Loucy (cell line): ENCODE results near the gene AKR1C1.
"Not testable (repeated sequence)": the region's sequence is repeated elsewhere in the genome, so short reads cannot be mapped to it uniquely, and the experiment has no call there.

Experiments used
- H2AFZ ChIP-seq: fragments of 200-600 bp; sonication (generic); 2 replicates; pipeline ENCODE4 v1.6.0; 2016; ENCODE audit warnings: antibody characterized with exemption, mild to moderate bottlenecking, low read length, moderate library complexity
- H3F3A ChIP-seq: fragments of 200-600 bp; 2 replicates; pipeline ENCODE4 v1.6.0; 2016; ENCODE audit warnings: antibody characterized with exemption, low read depth, mild to moderate bottlenecking
- H3K27me3 ChIP-seq: fragments of 200-600 bp; sonication (generic); 2 replicates; pipeline ENCODE4 v1.6.1; 2014; ENCODE audit warnings: low read length, mild to moderate bottlenecking; ENCODE audit not compliant: insufficient read depth, poor library complexity, severe bottlenecking
- H3K36me3 ChIP-seq: fragments of 200-600 bp; sonication (generic); 2 replicates; pipeline ENCODE4 v1.6.1; 2016; ENCODE audit warnings: low read length; ENCODE audit not compliant: insufficient read depth
- H3K4me1 ChIP-seq: fragments of 200-600 bp; sonication (generic); 2 replicates; pipeline ENCODE4 v1.5.1; 2014; ENCODE audit warnings: low read length, mild to moderate bottlenecking; ENCODE audit not compliant: insufficient read depth, poor library complexity, severe bottlenecking
- H3K4me2 ChIP-seq: fragments of 200-600 bp; sonication (generic); 2 replicates; pipeline ENCODE4 v1.6.0; 2014; ENCODE audit warnings: antibody characterized with exemption, low read length, low read depth, mild to moderate bottlenecking; ENCODE audit not compliant: poor library complexity, severe bottlenecking
- H3K4me3 ChIP-seq: fragments of 200-600 bp; sonication (generic); 2 replicates; pipeline ENCODE4 v1.5.1; 2014; ENCODE audit warnings: low read length, mild to moderate bottlenecking, mixed read lengths; ENCODE audit not compliant: poor library complexity, severe bottlenecking
- H3K79me2 ChIP-seq: fragments of 200-600 bp; sonication (generic); 2 replicates; pipeline ENCODE4 v1.6.1; 2014; ENCODE audit warnings: low read length; ENCODE audit not compliant: insufficient read depth
- H3K9ac ChIP-seq: fragments of 200-600 bp; sonication (generic); 2 replicates; pipeline ENCODE4 v1.6.0; 2014; ENCODE audit warnings: mild to moderate bottlenecking, low read depth, low read length, moderate library complexity; ENCODE audit not compliant: poor library complexity, severe bottlenecking
- H3K9me2 ChIP-seq: fragments of 200-600 bp; sonication (generic); replicated peaks from 2 replicates; pipeline ENCODE4 v1.6.1; 2016; ENCODE audit warnings: low read depth, low read length, mixed read lengths
- H3K9me3 ChIP-seq: fragments of 200-600 bp; sonication (generic); 2 replicates; pipeline ENCODE4 v1.6.1; 2014; ENCODE audit warnings: mild to moderate bottlenecking, antibody characterized with exemption, low read length, low read depth; ENCODE audit not compliant: insufficient read depth
- H4K20me1 ChIP-seq: fragments of 200-600 bp; sonication (generic); 2 replicates; pipeline ENCODE4 v1.6.0; 2014; ENCODE audit warnings: antibody characterized with exemption, low read length, mild to moderate bottlenecking; ENCODE audit not compliant: insufficient read depth, poor library complexity, severe bottlenecking
- TF ChIP-seq, protein P1 (sequence below): fragments of 200-600 bp; sonication (generic); conservative IDR thresholded peaks from 2 replicates; pipeline ENCODE4 v1.5.1; 2014; ENCODE audit warnings: mild to moderate bottlenecking, antibody characterized with exemption, low read length

AKR1C1 gene

DNA sequence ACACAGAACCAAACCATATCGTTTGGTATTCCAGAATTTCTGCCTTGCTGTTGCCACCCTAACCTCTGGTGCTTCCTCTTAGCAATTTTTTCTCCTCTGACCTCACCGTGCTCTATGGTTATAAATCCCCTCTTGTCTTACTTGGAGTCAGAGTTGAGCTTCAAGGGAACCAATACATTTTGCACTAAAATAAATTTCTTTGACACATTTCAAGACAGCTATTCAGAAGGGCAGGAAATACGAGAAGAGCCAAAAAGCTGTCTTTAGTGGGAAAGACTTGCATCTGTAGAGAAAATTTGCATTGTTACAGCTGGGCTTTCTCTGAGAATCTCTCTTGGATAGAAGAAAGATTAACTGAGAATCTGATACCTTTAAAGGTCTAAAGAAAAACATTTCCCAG lies 54.9 kb downstream of the AKR1C1 start:
- Histone ChIP-seq H3K79me2 (no peaks in the 10 kb centered on the region), H3K9me3 (no peaks in the 10 kb centered on the region), H2AFZ (no peak overlapping the region), H3K4me2 (no peak overlapping the region), H3K9me2 (no peaks in the 10 kb centered on the region), H3F3A (no peaks in the 10 kb centered on the region), H3K36me3 (no peaks in the 10 kb centered on the region), H3K27me3 (no peaks in the 10 kb centered on the region), H3K9ac (no peak overlapping the region), H3K4me1 (peaks cover 9% of the 10 kb centered on the region), H3K4me3 (no peak overlapping the region), H4K20me1 (no peaks in the 10 kb centered on the region)
- TF ChIP-seq, protein P1, sequence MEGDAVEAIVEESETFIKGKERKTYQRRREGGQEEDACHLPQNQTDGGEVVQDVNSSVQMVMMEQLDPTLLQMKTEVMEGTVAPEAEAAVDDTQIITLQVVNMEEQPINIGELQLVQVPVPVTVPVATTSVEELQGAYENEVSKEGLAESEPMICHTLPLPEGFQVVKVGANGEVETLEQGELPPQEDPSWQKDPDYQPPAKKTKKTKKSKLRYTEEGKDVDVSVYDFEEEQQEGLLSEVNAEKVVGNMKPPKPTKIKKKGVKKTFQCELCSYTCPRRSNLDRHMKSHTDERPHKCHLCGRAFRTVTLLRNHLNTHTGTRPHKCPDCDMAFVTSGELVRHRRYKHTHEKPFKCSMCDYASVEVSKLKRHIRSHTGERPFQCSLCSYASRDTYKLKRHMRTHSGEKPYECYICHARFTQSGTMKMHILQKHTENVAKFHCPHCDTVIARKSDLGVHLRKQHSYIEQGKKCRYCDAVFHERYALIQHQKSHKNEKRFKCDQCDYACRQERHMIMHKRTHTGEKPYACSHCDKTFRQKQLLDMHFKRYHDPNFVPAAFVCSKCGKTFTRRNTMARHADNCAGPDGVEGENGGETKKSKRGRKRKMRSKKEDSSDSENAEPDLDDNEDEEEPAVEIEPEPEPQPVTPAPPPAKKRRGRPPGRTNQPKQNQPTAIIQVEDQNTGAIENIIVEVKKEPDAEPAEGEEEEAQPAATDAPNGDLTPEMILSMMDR, result no peak

DNA sequence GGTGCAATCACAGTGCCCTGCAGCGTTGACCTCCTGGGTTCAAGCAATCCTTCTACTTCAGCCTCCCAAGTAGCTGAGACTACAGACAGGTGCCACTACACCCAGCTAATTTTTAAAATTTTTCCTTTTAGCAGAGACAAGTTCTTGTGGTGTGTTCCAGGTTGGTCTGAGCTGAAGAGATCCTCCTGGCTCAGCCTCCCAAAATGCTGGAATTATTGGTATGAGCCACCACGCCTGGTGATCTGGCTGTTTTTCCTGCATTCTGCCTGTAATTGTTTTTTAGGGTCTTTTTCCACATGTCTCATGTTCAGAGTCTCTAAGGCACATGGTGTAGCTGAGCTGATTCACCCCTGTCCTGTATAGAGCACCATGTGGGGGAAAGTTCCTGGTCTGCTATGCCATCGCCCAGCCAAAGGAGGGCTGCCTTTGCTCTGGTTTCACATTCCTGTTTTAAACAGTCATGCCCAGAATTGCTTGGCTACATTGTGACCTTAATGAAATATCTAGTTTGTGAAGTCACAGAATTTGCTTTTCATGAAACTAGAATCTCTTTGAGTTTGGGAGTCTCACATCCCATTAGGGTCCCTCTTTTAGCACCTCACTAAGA lies 55.6 kb downstream of the AKR1C1 start:
- H3K27me3 ChIP-seq, H4K20me1 ChIP-seq, H3K4me1 ChIP-seq, H3K9me2 ChIP-seq, H3K9ac ChIP-seq, H3K36me3 ChIP-seq, H3K4me2 ChIP-seq, H2AFZ ChIP-seq, H3K79me2 ChIP-seq, H3K9me3 ChIP-seq, H3F3A ChIP-seq, H3K4me3 ChIP-seq: not testable (repeated sequence)
- TF ChIP-seq, protein P1, result peak; percentile 41

DNA sequence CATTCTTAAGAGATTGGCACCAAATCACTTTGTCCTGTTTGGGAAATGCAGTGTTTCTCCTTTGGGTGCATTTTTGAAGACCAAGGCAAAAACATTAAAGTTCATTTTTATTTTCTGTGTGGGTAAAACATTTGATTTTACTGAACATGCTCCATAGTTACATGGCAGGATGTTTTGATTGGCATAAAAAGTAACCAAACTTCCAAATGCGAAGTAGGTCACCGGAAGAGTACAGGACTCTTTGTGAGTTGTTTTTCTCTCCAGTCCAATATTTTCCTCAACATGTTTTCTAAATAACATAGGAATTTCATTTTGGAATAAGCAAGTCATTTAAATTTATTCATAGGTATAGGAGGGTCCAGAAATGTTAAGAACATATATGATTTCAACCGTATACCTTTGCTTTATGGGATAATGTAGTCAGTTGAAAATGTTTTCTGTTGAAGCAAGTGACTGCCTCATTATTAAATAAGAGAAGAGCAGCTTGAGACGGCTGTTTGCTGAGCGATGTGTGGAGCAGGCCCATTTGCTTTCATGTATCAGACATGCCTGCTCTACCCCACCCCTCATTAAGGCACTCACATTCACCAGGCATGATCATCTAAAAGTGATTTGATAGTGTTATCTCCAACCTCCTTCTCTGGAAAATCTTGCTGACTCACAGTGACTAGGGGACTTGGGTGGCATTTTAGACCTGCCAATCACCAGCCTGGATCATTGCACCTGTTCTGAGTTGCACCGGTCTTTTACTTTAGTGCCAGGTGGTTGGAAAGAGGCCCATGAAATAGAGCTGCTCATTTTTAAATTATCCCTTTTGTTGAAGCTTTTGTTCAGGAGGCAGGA lies 56.8 kb downstream of the AKR1C1 start:
- not testable (repeated sequence) for H4K20me1 ChIP-seq, H3K4me3 ChIP-seq, H3K9ac ChIP-seq, H3K4me2 ChIP-seq, H3K9me2 ChIP-seq, H3K9me3 ChIP-seq, H2AFZ ChIP-seq, H3F3A ChIP-seq, H3K36me3 ChIP-seq, H3K79me2 ChIP-seq, H3K27me3 ChIP-seq
- H3K4me1 ChIP-seq, result peaks cover 11% of the 10 kb centered on the region

DNA sequence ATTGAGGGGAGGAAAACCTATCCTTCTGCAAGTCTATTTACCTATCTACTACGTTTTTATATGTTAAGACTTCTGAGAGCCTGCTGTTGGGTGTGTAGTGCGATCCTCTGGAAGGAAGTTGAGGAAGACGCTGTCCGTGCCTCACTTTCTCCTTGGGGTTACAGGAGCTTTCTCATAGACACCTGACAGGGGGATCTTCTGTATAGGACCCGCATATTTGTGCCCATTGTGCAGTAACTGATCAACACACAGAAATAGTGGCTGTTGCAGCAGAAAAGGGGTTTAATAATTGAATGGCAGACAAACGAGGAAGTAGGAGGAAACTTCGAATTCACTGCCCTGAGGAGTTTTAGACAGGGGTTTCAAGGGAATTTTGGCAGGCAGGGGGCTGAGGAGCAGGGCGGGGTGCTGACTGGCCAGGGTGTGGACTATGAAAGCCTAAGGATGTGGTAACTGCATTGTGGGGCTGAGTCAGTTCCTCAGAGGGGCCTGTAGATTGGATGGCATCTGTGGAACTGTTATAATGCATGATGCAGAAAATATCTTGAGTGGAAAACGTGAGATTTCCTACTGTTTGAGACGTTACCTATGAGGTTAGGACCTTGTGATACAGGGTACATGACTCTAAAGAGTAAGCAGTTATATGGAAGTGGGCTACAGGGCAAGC lies 58.5 kb downstream of the AKR1C1 start:
- H3K4me3 ChIP-seq, H3K9ac ChIP-seq, H4K20me1 ChIP-seq, H3K9me3 ChIP-seq, H2AFZ ChIP-seq, H3K9me2 ChIP-seq, H3K4me2 ChIP-seq, H3K36me3 ChIP-seq, H3K79me2 ChIP-seq, H3K27me3 ChIP-seq, H3F3A ChIP-seq: not testable (repeated sequence)
- H3K4me1 ChIP-seq, result peaks cover 16% of the 10 kb centered on the region
